HG03520 (cell line): ENCODE results near the gene DFFB.

ENCODE experiments used
- ATAC-seq: cut with Tn5 transposase; IDR thresholded peaks from one replicate; pipeline ENCODE4 v1.9.1; 2021; ENCODE audit warnings: mild to moderate bottlenecking, moderate library complexity; ENCODE audit not compliant: unreplicated experiment

The DFFB gene

DNA sequence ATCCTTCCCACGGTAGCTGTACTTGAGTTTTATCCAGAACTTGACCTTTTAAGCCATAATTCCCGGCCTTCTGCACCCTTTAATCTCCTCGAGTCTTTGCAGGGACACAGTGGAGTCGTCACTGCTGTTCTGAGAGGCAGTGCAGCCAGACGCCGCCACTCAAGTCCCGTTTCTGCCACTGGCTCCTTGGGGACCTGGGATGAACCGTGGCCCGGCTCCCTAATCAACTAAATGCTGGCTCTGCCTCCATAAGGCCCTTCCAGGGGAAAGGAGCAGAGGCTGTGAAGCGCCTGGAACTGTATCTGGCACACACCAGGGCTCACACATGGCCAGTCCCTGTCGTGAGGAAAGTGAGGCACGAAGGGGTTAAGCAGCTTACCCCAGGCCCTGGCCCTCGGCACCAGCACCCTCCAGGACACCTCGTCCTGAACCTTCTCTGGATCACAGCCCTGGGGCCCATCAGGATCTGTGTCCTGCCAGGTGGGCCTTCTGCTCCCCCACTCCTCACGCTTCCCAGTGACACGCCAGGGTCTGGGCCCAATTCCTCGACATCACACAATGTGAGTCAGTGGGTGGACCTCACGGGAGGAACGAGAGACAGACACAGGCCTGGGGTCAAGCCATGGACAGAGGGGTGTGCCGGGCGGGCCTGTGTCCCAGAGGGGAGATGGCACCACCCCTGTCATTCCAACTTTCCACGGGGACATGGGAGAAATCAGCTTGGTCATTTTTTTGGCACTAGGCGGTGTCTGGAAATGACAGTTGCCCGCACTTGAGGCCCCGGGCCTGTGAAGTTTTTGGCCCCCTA, 66.3 kb downstream of the DFFB start:
- no peak for ATAC-seq

DNA sequence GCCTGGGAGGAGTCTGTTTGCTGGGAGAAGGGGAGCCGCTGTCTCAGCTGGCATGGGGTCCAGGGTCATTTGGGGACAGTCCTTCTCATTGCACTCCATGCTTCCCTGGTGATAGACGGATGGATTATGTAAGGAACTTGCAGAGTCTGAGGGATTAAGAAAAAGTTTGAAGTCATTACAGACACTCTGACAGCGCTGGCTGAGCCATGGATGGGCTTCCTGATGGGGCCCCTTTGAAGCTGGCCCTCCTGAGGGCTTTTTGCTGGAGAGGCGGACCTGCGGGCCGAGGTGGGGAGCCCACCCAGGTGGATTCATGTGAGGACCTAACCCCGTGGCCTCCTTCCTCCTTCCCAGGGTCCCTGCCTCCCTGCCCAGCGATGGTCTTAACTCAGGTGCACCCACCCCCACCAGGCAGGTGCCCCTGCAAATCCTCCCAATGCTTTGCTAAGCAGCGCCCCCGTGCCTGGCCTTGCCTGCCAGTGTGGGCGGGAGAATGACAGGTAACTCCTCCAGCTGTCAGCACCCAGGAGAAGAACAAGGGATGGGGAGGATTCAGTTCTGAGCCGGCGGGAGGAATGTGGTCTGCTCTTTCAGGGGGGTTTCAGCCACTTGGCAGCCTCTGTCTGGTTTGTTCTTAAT, 67.0 kb downstream of the DFFB start:
- ATAC-seq = no peak

DNA sequence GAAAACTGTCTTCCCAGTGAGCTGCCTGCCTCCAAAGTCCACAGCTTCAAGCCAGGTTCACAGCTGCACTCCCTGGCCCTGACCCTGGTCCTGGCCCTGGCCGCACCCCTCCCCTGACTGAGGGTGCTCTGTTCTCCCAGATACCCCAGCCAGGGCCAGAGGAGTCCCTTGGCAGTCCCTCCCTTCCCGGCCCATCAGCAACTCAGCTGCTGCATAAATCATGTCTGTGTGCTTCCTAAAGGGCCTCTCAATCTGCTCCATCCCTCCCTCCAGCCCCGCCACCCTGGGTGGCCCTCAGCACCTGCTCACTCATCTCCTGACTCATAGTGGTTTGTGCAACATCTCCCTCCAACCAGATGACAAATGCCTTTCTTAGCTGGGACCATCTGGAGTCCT, 67.5 kb downstream of the DFFB start:
- ATAC-seq = no peak

DNA sequence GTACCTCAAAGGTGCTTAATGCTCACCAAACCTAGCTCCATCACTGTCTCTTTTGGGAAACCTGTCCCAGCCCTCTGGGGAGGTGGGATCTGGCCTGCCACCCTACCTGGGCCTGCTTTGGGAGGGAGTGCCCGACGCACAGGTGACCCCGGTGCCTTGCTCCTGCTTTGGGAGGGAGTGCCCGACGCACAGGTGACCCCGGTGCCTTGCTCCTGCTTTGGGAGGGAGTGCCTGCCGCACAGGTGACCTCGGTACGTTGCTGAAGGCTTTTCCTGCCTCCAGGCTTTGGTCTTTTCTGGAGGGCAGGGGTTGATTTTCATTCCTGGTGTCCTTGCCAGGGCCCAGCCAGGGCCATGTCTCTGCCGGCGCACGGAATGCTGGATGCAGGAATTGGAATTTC, 68.0 kb downstream of the DFFB start:
- ATAC-seq = no peak

DNA sequence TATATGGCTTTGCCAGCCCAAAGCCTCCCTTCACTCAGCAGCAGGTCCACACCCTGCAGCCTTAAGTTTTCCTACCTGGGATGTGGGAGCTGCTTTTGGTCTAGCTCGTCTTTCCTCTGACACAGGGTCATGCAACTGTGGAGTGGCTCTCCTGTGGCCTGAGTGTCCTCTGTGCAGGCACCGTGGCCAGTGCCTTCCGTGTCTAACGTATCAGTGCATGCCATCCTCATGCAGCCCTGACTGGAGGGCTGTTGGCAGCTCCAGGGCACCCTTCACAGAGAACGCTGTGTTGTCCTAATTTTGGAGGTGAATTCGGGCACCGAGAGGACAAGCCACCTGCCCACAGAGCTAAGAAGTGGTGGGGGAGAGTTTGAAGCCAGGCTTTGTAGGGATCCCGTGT, 68.5 kb downstream of the DFFB start:
- no peak for ATAC-seq

DNA sequence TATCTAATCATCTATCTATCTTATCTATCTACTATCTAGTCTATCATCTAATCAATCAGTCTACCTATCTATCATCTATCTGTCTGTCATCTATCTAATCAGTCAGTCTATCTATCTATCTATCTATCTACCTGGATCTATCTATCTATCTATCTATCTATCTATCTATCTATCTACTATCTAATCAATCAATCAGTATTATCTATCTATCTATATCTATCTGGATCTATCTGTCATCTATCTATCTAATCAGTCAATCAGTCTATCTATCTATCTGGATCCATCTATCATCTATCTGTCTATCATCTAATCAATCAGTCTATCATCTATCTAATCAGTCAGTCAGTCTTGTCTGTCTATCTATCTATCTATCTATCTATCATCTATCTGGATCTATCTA, 69.7 kb downstream of the DFFB start:
- no peak for ATAC-seq

DNA sequence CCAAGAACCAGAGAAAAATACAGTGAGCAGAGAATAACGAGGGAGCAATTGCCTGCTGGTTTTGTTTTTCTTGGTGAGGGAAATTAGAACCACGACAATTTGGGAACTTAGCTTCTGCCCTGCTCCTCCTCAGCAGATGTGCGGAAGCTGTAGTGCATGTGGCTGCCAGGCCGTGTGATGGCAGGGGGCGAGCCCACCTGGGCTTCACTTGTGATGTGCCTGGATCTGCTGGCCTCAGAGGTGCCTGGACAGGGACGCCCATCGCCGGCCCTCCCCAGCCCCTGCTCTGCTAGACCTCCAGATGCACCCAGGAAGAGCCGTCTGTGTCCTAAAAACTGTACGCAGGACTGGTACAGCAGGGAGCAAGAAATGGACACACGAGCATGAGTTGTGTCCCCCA, 71.3 kb downstream of the DFFB start:
- ATAC-seq = no peak

DNA sequence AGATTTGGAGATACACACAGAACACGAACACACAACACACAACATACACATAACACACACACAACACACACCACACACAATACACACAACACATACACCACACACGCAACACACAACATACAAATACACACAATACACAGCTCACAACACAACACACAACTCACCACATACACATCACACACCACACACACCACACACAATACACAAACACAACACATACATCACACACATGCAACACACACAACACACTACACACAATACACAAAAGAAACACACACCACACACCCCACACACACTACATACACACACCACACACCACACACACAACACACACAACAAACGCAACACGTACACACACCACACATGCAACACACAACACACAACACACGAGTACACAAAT, 71.8 kb downstream of the DFFB start:
- ATAC-seq = no peak

DNA sequence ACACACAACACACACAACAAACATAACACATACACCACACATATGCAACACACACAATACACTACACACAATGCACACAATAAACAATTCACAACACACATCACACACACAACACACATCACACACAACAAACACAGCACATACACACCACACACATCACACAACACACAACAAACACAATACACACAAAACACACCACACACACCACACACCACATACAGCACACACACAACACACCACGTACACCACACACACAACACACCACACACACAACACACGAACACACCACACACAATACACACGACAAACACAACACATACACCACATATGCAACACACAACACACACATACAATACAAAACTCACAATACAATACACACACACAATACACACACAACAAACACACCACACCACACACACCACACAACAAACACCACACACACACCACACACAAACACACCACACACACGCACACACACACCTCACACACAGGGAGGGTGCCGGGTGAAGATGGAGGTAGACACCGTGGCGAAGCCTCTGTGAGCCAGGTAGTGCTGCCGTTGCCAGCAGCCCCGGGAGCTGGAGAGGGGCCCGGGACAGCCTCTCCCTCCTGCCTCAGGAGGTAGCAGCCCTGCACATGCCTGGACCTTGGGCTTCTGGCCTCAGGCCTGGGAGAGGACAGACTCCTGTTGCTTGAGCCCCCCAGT, 73.2 kb downstream of the DFFB start:
- ATAC-seq = no peak

DNA sequence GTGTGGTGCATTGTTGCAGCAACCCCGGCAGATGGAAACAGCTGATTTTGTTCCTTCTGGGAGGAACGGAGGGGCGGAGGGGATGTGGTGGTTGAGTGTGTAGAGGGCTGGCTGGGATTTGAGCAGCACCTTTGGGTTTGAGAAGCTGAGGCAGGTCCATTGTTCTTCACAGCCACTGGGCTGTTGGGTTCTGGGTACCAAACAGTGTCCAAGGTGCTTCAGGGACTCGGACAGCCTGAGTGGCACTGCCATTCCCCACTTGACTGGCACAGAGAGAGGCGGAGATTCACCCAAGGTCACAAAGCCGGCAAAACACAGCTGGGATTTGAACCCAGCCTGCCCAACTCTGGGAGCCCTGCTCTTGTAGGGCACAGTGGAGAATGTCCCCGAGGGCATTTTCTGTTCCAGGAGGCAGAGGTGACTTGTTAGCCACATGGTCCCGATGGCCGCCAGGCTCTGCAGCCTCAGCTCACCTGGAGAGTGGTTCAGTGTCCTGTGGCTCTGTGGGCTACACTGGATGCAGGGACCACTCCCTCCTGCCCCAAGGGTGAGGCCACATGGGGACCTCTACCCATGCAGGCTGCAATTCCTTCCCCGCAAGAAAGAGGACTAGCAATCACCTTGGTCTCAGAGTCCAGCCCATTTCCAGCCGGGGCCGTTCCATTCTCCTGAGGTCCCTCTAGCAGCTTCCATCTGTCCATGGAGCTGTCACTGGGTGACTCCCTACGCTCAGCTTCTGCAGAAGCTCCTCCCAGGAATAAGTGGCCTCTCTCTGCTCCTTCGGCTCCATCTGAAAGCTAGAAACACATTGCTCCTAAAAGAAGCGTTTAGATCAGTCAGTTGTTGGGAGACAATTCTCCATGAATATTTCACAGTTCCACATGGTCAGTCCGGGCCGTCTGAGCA, 74.0 kb downstream of the DFFB start:
- no peak for ATAC-seq

DNA sequence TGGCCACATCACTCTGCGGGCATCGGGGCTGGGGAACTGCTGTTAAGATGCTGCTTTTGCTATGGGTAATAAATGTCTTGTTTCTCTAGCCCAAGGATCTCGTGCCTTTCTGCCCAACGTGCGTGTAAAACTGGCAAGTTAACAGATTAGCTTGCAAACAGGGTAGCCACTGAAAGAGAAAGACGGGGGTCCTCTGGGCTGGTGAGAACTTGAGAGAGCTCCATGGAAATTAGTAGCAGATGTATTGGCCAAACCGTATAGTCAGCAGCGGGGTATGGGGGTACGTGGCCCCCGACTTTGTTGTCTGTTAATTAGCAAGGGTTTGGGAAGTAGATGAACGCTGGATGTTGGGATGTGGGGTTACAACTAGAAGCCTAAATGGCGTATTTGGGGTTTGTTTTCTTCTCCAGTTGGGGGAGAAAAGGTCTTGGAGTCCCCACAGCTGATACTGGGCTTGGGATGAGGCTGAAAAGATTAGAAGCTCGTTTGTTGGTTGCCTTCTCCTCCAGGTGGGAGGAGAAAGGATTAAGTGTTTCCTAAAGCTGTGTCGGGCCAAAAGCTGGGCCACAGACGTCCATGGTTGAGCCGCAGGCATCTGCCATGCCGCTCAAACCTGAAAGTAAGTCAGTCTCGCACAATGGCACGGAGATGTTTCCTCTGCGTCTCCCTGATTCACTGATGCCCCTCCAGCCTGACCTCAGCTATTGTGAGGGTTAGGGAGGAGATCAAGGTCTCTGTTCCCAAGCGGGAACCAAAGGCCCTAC, 75.1 kb downstream of the DFFB start:
- no peak for ATAC-seq
